GM19455 (cell line): ENCODE data around the gene EXOC6B.

ENCODE experiments used
- ATAC-seq: cut with Tn5 transposase; IDR thresholded peaks from one replicate; pipeline ENCODE4 v1.9.1; 2021; ENCODE audit not compliant: unreplicated experiment

EXOC6B gene

GRCh38 chr2:72183016-72183415, 642.8 kb downstream of the EXOC6B start:
- ATAC-seq = no peak

DNA sequence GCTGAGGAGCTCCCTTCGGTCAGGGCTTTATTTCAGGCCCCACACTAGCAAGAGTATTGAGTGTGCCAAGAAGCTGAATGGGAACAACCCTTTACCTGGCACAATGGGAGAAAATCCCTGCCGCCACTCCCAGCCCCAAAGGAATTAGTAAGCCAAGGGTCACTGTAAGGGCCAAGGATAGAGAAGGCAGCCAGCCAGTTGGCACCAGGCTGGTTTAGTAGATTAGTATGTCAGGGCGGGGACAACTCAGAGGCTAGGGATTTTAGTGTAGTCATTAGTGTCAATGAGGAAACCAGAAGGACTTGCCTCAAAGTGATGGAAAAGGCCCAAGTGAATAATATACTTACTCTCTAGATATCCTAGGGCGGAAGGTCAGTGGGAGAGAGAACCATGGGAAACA, 643.3 kb downstream of the EXOC6B start:
- ATAC-seq = no peak

- ATAC-seq = no peak
Measured at GRCh38 chr2:72181616-72182015, 644.2 kb downstream of the EXOC6B start.

GRCh38 chr2:72180351-72180750, 645.5 kb downstream of the EXOC6B start:
- no peak for ATAC-seq

DNA sequence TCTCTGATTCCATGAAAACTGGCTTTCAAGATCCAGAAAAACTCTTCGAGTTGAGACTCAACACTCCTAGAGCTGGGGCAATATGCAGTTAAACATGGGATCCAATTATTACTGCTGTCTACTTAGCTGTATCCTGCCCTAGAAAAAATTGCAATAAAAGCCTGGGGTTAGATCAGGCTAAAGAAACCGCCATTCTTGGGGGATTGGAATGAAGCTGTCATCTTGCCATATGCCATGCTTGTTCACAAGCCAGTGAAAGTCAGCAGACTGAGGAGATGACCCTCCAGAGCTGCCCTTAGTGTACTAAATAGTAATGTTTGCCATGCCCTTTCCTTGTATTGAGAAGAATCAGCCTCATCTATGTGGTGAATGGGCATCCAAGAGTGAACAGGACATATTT, 647.3 kb downstream of the EXOC6B start:
- ATAC-seq = no peak

DNA sequence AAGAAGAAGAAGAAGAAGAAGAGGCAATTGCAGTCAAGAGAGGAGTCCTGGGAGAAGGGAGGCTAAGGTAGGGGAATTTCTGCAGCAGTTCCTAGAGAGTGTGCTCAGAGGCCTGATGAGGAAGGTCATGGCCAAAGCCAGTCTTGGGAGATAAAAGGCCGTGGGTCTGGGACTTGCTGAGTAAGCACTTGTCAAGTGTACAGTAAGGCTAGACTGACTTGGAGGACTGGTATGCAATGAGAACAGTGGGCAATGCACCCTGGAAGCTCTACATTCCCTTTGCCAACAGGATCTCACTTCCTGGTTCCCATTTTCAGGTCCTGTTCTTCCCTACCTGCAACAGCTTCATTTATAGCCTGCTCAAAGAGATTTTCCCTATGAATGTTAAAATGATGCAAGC, 649.6 kb downstream of the EXOC6B start:
- ATAC-seq = no peak

DNA sequence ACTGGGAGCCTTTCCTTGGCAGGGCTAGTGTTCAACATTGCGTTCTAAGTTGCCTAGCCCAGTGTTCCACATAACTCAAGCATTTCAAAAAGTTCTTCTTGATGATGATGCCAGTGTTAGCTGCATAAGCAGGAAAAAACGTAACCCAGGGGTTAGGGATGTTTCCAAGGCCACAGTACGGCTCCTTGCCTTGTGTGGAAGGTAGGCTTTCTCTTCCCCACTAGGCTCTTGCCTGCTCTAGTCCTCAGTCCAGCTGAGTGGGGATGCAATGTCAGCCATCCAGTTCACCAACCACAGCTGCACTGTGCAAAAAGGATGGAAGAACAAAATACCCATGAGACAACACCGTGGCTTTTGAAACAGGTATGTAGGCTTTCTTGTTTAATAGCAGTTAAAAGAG, 650.2 kb downstream of the EXOC6B start:
- no peak for ATAC-seq

GRCh38 chr2:72173640-72174321, 652.1 kb downstream of the EXOC6B start:
- no peak for ATAC-seq

DNA sequence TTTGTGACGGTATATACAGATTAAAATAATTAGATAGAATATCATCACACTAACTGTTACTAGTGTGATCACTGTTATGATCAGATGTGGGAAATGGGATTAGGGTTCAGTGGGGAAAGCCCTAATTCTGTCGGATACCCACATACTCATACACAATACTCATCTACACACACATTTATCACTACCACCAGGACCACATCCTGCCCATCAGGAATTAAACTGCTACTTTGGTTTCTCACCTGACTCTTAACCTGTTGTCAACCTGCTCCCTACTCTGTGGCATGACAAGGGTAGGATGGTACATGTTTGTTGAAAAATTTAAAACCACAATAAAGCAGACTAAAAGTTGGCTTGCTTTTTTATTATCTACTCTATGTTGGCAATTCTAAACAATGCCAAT, 653.4 kb downstream of the EXOC6B start:
- no peak for ATAC-seq

DNA sequence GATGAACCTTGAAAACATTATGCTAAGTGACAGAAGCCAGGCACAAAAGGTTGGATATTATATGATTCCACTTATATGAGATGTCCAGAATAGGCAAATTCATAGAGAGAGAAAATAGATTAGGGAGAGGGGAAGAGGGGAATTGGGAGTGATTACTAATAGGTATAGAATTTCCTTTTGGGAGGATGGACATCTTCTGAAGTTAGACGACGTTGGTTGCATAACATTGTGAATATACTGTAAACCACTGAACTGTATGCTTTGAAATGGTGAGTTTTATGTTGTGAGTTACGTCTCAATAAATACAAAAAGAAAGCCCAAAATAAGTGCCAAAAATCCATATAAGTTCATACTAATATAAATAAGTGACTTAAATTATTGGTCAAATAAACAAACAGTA, 659.6 kb downstream of the EXOC6B start:
- no peak for ATAC-seq

- ATAC-seq = no peak
Measured at GRCh38 chr2:72165792-72166191, 660.0 kb downstream of the EXOC6B start.

- ATAC-seq = no peak
Measured at GRCh38 chr2:72162574-72162973, 663.3 kb downstream of the EXOC6B start.

DNA sequence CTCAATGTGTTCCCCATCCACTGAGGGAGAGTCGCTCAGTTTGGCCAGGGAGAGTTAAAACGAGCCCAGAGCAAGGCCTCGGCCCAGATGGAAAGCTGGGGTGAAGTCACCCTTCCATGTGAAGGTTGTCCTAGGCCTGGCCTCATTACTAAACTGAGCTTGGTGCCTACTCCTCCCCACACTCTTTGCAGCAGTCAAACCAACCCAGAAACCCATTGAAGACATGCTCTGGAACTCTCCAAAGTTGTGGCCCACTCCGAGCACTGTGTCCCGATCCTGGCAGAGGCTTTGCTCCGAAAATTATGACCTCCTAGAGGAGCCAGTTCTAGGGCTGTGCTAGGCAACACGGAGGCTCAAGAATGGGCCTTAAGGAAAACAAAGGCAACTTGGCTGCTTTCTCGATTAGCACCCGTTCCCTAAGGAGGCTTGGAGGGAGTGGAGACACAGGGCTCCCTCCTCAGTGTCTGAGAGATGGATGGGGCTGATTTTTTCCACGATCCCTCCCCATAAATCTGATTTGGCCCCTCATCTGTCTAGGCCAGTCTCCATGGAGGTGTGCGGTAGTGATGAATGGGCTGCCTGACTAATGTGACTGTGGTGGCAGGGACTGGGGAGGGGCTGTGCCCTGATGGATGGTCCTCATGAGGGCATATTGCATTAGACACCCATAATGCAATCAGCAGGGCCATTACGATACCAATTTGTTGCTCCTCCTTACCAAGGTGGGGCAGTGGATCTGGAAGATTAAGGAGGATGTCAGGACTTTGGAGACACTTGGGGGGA, 666.4 kb downstream of the EXOC6B start:
- no peak for ATAC-seq

- ATAC-seq = no peak
Measured at GRCh38 chr2:72157871-72158771, 667.7 kb downstream of the EXOC6B start.

- ATAC-seq = no peak
Measured at GRCh38 chr2:72156872-72157271, 669.0 kb downstream of the EXOC6B start.

DNA sequence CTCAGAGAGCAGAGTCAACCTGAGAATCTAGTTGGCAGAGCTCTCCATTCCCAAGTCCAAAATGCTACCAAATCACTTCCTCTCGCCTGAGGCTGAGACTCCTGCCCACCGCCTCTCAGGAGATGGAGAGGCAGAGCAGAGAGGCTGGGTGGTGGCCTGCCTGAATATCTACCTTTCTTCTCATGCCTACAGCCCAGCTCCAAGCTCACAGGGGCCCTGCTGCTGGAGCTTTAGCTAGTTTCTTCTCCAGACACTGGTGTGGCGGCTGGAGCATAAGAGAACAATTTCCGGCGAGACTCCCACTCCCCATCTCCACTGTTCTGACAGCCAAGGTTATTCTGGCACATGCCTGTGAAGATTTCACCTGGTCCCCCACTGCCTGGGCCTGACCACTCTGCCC, 670.1 kb downstream of the EXOC6B start:
- no peak for ATAC-seq

- no peak for ATAC-seq
Measured at GRCh38 chr2:72155151-72155550, 670.7 kb downstream of the EXOC6B start.

DNA sequence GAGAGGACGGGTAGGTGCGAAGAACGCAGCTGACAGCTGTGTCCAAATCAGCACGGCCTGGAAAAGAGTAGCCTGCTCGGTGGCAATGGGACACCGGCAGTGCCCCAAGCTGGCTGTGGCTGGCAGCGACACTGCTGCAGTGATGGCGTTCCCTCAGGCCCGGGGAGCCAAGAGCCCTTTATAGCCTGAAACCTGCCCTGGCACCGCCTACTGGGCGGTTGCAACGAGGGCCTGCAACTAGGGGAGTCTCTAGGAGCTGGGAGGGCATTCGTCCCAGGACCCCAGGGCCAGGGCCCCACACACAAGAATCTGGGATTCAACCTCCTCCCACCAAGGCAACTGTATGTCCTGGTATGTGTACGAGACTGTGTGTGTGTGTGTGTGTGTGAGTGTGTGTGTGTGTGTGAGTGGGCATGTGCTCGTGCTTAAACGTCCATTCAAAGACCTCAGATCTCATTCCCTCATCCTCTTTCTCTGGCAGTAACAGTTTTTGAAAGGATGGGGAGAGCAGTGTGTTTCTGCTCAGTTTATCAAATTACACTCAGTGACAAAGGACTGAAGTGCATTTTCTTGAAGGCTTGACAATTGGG, 671.4 kb downstream of the EXOC6B start:
- no peak for ATAC-seq

- ATAC-seq = no peak
Measured at GRCh38 chr2:72153924-72154323, 671.9 kb downstream of the EXOC6B start.

GRCh38 chr2:72153026-72153791, 672.6 kb downstream of the EXOC6B start:
- ATAC-seq = no peak
